Measurements from ENCODE around the gene GPR137B.
"Not testable (repeated sequence)": the region's sequence is repeated elsewhere in the genome, so short reads cannot be mapped to it uniquely, and the experiment has no call there.

Gene GPR137B

DNA sequence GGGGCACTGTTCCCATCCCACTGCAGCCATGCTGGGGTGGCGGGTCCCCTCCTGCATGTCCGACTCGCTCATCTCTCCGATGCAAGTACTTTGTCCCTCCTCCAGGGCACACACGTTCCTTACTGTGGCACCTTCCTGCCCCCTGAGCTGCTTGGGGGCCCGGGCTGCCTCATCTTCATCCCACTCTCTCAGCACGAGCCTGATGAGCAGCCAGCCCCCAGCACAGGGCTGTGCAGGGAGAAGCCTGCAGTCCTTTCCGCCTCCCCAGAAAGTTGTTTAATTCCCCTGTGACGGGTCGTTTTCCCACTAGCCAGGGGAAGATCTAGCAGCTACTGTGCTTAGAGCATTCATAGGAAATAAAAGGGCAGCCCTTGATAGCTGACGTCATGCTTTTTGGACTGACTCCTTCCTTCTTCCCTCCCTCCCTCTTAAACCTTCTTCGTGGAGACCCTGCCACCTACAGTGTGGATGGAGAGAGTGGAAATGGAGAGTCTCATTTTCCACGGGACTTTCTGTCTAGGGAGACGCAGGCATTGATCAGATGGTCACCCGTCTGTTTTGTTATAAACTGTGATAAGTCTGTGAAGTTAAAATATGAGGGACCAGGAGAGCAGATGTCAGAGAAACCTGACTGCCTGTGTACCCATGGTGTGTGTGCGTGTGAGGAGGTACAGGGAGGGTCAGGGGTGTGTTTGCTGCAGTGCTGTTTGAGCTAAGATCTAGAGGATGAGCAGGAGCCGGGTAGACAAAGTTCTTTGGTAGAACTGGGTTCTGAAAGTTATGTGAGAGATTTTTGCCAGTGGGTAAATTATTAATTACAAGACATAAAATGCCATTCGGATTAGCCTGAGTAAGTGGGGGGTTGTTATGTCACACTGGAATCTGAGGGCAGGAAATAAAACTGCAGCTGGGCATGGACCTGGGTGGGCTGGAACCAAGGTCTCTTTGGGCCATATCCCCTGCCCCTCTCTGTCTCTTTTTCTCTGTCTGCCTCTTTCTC lies 34.3 kb downstream of the GPR137B start:
- DNase-seq, result no peak
- intact Hi-C loops (cut with DNase I), result no loop called here

DNA sequence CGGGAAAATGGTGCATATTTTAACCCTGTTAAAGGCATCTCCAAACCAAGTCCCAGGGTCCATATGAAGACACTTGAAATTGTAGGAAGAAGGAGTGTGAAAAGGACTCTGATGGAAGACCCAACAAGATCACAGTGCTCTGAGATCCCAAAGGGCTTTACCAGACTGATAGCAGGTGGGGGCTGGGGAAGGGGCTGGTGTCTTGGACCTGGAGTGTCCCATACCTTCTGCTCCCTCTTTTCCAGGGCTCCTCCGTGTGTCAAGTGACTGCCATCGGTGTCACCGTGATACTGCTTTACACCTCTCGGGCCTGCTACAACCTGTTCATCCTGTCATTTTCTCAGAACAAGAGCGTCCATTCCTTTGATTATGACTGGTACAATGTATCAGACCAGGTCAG lies 37.3 kb downstream of the GPR137B start:
- intact Hi-C loops (cut with DNase I), result no loop called here
- DNase-seq, result no peak

DNA sequence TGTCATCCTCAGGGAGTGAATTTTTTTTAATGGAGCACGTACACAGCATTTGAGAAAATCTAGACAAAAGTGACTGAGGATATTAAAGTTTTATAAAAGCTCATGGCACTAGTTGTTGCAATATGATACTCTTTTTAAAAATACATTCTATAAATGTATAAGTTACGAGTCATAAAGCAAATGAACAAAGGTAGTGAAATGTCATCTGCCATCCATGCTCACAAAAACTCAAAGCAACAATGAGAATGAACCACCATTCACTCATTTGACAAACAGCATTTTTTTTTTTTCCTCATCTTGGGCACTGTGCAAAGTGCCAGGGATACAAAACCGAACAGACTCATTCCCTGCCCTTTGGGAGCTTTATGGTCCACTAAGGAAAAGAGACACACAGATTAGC lies 38.7 kb downstream of the GPR137B start:
- intact Hi-C loops (cut with DNase I), result no loop called here
- DNase-seq, result no peak

DNA sequence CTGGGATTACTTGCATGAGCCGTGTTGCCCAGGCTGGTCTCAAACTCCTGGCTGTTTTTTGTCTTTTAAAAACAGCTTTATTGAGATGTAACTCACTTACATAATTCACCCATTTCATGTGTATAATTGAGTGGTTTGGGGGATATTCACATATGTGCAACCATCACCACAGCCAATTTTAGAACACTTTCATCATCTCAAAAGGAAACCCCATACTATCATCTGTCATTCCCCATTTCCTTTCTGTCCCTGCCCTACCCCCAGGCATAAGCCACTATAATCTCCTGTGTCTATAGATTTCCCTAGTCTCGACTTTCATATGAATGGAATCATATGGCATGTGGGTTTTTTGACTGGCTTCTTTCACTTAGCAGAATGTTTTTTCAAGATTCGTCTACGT lies 43.3 kb downstream of the GPR137B start:
- DNase-seq, result no peak
- intact Hi-C loops (cut with DNase I), result no loop called here

DNA sequence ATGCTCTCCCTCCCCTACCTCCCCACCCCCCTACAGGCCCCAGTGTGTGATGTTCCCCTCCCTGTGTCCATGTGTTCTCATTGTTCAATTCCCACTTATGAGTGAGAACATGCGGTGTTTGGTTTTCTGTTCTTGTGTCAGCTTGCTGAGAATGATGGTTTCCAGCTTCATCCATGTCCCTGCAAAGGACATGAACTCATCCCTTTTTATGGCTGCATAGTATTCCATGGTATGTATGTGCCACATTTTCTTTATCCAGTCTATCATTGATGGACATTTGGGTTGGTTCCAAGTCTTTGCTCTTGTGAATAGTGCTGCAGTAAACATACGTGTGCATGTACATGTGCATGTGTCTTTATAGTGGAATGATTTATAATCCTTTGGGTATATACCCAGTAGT lies 44.1 kb downstream of the GPR137B start:
- intact Hi-C loops (cut with DNase I); DNase-seq: not testable (repeated sequence)

DNA sequence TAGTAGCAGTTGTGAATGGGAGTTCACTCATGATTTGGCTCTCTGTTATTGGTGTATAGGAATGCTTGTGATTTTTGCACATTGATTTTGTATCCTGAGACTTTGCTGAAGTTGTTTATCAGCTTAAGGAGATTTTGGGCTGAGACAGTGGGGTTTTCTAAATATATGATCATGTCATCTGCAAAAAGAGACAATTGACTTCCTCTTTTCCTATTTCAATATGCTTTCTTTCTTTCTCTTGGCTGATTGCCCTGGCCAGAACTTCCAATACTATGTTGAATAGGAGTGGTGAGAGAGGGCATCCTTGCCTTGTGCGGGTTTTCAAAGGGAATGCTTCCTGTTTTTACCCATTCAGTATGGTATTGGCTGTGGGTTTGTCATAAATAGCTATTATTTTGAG lies 45.7 kb downstream of the GPR137B start:
- intact Hi-C loops (cut with DNase I); DNase-seq: not testable (repeated sequence)

DNA sequence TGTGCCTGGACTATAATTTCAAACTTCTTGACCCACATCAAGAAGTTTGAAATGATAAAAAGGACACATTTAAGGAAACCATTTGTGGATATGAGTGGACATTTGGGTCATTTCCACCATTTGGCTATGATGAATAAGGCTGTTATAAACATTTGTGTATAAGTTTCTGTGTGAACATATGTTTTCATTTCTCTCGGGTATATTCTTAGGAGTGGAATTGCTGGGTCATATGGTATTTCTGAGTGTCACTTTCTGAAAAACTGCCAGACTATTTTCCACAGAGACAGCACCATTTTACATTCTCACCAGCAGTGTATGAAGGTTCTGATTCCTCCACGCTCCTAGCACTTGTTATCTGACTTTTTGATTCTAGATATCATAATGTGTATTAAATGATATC lies 50.8 kb downstream of the GPR137B start:
- intact Hi-C loops (cut with DNase I), result no loop called here
- no peak for DNase-seq

DNA sequence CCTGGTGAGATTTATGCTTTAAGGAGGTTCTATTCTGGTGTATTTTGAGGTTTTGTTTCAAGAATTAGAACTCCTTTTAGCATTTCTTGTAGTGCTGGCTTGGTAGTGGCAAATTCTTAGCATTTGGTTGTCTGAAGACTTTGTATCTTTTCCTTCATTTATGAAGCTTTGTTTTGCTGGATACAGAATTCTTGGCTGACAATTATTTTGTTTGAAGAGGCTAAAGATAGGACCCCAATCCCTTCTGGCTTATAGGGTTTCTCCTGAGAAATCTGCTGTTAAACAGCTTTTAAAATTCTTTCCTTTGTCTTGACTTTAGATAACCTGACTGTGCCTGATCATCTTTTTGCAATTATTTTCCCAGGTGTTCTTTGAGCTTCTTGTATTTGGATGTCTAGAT lies 58.6 kb downstream of the GPR137B start:
- intact Hi-C loops (cut with DNase I), result no loop called here
- DNase-seq, result no peak

DNA sequence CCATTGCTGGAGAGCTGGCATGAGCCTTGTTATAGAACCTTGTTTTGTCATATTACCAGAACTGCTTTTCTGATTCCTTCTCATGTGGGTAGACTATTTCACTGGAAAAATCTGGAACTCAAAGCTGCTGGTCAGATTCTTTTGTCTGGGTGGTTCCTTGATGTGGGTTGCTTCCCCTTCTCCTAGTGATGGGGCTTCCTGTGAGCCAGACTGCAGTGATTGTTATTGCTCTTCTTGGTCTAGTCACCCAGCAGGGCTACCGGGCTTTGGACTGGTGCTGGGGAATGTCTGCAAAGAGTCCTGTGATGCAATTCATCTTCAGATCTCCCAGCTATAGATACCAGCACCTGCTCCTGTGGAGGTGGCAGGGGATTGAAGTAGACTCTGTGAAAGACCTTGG lies 59.4 kb downstream of the GPR137B start:
- no peak for DNase-seq
- intact Hi-C loops (cut with DNase I), result no loop called here

DNA sequence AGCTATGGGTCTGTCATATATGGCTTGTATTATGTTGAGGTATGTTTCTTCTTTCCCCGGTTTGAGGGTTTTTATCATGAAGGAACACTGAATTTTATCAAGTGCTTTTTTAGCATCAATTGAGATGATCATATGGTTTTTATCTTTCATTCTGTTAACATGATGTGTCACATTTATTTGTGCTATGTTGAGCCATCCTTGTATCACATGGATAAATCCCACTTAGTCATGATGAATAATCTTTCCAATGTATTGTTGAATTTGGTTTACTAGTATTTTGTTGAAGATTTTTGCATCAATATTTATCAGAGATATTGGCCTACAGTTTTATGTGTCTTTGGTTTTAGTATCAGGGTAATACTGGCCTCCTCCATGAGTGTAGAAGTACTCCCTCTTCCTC lies 61.7 kb downstream of the GPR137B start:
- intact Hi-C loops (cut with DNase I), result no loop called here
- DNase-seq, result no peak

DNA sequence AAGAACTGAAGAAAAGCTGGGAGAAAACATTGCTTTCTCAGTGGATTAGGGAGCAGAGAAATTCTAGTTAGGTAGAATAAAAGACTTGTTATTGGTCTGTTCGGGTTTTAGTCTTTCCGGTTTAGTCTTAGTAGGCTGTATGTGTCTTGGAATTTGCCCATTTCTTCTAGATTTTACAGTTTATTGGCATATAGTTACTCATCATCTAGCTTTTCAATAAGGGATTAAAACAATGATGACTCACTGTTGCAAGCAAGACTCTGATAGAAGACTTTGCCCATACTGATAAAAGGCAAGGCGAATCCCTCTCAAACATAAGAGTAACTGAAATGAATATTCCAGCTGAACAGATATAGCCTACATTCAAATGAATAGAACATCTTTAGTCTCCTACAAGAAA lies 62.3 kb downstream of the GPR137B start:
- intact Hi-C loops (cut with DNase I), result no loop called here
- DNase-seq, result no peak

DNA sequence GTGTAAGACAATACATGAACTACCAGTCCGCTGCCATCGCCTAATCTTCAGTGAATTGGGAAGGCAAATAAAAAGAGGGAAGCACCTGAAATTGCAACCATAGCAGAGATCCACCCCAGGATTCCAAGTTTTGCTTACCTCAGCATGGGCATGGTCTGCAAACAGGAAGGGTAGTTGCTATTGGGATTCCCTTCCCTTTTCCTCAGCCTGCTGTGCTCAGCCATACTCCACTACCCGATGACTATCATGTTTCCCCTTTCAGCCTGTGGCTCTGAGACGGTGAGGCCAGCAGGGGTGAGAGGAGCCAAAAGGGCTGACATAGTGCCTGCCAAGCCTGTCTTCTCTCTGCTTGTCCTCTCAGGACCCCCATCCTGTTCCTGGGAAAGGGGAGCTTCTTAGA lies 64.2 kb downstream of the GPR137B start:
- DNase-seq, result no peak
- intact Hi-C loops (cut with DNase I), result no loop called here

DNA sequence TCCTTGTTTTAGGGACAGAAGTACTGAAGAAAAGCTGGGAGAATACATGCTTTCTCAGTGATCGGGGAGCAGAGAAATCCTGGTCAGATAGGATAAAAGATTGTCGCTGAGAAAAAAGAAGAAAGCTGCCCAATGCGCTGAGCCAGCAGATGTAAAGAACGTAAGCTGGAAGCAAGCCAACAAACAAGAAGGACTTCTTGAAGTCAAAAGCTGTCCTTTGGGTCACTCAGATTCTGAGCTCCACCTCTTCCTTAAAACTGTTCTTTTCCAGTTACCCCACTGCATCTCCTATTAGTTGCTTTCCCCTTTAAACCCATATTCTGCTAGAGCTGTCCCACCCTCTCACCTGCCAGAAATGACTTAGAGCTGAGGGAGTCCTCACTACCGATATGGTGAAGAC lies 64.8 kb downstream of the GPR137B start:
- intact Hi-C loops (cut with DNase I), result no loop called here
- DNase-seq, result no peak

DNA sequence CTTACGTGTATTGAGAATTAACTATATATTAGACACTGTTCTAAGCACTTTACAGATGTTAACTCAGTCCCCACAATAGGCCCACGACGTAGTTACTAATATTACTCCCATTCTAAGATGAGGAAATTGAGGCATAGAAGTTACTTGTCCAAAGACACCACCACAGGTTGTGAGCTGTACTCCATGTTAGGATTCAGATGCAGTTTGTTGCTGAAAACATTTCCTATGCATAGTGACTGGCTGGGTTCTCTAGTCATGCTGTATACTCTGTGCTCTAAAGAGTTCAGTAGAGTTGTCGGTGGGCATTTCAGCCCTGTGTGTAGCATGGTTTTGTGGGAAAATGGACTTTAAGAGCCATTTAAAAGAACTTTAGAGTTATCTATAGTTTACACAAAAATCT lies 65.2 kb downstream of the GPR137B start:
- intact Hi-C loops (cut with DNase I), result no loop called here
- DNase-seq, result no peak

DNA sequence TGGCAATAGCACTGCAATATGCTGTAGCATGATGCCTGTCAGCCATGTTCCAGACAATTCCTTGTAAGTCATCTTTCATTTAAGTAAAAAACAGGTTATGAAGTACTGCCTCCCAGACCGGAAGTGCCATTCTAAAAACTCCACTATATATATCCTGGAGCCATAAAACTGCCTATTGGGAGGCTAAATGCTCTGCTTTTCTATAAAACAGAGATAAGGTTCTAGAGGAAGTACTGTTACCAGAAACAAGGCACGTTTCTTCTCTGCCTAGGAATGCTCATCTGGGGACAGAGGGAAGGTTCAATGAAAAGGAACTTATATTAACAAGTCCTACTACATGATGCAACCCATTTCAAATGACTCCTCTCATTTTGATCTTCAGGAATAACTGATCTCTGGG lies 66.8 kb downstream of the GPR137B start:
- intact Hi-C loops (cut with DNase I), result no loop called here
- no peak for DNase-seq

DNA sequence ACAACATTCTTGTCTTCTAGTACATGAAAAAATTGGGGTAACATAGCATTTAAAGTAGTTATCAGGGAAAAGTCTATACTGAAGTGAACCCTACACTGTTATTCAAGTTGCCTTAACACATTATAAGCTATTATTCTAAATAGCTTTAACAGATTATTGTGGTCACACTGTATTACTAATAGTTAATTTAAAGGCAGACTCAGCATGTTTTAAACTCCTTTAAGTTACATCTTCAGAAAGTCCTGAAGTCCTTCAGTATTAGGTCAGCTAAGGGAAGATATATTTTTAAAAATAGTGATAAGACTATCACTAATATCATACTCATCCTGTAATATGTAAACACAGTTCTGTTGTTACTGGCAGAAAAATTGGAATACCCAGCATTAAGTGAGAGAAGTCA lies 67.4 kb downstream of the GPR137B start:
- intact Hi-C loops (cut with DNase I), result no loop called here

DNA sequence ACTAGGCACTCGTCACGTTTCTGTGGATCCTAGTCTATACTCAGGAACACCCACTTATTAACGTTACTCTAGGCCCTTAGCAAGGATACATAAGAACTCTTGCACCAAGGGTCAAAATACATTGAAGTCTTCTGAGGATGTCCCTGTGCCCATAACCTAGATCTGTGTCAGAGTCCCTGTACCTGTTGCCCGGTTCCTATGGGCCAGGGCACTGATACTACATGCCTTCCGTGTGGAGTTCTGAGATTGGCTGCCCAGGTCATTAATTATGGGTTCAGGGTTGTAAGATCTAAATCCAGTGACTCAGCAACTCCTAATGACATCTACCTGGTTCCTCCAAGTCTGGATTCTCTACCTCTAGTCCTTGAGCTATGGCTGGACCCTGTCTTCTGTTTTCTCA lies 69.5 kb downstream of the GPR137B start:
- intact Hi-C loops (cut with DNase I), result no loop called here
- DNase-seq, result no peak

More for the DNA sequence above, 67.4 kb downstream of the GPR137B start:
- no peak for DNase-seq

DNA sequence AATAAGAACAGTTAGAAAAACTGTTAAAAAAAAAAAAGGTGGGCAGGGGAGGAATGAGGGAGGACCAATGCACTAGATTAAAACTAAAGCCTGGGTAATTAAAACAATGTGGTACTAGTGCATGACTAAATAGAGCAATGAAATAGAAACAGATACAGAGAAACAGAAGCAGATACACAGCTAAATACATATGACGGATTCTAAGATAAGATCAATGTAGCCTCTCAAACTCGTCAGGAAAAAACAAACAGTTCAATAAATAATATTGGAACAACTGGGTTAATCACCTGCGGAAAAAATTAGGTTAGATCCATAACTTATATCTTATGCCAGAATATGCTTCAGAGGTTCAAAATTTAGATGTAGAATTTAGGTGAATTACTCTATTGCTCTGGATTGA lies 71.2 kb downstream of the GPR137B start:
- intact Hi-C loops (cut with DNase I), result no loop called here
- DNase-seq, result no peak

DNA sequence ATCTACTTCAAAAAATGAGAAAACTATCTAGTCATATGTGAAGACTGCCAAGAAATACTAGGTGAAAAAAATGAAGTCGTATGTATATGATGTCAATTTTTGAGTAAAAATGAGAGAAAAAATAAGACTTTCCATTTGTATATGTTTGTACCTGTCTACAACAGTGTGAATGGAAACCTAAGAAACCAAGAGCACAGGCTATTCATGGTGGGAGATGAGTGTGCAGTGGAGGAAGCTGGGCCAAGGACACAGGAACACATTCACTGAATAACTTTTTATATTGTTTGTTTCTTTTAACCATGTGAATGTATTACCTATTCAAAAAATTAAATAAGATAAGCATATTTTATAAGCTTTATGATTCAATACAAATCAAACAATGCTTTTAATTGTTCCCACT lies 72.4 kb downstream of the GPR137B start:
- DNase-seq, result no peak
- intact Hi-C loops (cut with DNase I), result no loop called here

DNA sequence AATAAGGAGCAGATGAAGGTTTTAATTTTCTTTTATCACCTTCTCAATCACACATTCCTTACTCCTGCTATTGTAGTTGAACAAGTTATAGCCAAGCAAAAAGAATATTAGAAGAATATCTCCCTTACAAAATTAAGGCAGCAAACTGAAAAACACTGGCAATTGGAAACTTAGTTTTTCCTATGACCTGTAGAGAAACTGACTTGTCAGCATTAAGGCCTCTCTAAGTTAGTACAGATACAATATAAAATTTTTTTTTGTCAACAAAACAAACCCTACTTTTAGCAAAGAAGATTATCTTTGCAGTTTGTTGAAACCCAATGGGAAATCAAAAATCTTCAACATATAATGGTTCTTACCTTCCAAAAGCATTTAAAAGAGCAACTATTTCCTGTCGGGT lies 78.1 kb downstream of the GPR137B start:
- DNase-seq, result no peak
- intact Hi-C loops (cut with DNase I), result no loop called here

DNA sequence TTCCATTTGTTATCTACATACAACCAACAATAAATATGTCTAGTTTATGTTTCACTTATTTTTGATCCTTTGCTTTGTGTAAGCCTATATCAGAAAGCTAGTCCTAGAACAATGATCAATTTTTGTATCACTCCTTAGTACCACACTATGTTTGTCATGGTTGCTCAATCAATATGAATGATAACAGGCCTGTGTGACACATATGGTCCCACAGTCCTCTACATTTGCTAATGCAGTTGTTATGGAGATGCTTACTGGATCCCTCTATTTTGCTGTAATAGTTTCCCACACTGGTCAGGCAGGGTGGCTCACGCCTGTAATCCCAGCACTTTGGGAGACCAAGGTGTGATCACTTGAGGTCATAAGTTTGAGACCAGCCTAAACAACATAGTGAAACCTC lies 80.3 kb downstream of the GPR137B start:
- intact Hi-C loops (cut with DNase I), result no loop called here
- no peak for DNase-seq

DNA sequence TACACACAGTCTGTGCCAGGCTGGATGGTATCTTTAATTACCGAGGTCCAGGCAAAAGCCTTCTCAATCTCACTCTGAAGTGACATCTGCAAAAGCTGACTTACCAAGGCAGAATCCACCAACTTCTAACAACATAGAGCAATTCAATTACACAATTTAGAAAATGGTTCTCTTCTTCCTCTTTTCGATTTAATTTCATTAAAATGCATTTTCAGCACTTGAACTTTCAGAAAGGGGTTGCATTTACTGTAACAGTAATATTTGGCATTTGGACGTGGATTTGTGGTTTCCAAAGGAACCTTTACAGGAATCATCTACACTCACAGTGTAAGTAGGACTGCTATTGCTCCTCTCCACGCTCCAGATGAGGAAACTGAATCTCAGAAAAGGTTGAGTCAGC lies 86.1 kb downstream of the GPR137B start:
- intact Hi-C loops (cut with DNase I), result no loop called here

DNA sequence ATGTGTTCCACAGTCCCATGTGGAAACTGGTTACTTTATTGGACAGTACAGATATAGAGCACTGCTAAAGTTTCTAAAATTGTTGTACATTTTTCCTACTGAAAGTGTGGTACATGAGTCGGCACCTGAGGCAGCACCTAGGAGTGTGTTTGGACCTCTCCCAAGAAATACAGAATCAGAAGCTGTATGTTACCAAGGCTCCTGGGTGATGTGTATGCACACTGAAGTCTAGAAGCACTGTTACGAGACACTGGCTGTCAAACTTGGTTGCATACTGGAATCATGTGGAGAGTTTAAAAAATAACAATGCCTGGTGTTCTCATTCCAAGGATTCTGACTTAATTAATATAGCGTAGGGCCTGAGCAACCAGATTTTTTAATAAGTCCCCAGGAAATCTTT lies 92.8 kb downstream of the GPR137B start:
- no peak for DNase-seq
- intact Hi-C loops (cut with DNase I), result no loop called here

More for the DNA sequence above, 86.1 kb downstream of the GPR137B start:
- no peak for DNase-seq
